Epithelial cell of proximal tubule (primary cell): ENCODE measurements around the gene EGFR. TPM values are rescaled to one million over a fixed set of nuclear protein-coding genes. Genes with fewer than 3 reads are reported as not detected.

ENCODE experiments used
- DNase-seq: peaks from one replicate; pipeline ENCODE4 v3.0.0-alpha.2; 2011; ENCODE audit warnings: low read depth
- H3K4me3 ChIP-seq: 2 replicates; pipeline ENCODE4 v1.5.1; 2011; ENCODE audit warnings: low read depth, mild to moderate bottlenecking, low read length
- total RNA-seq: library from RNA; depleted of rRNA; stranded (reverse); fragments of >200 nt; gene quantifications from 2 replicates; pipeline ENCODE4 v1.2.3, GENCODE V29; 2015
- TF ChIP-seq, protein P1 (sequence below): conservative IDR thresholded peaks from 2 replicates; pipeline ENCODE4 v1.5.1; 2012; ENCODE audit warnings: low read depth, mild to moderate bottlenecking, low read length

EGFR gene
- total RNA-seq, 1 donor from 2014 or later: 48.1 TPM

DNA sequence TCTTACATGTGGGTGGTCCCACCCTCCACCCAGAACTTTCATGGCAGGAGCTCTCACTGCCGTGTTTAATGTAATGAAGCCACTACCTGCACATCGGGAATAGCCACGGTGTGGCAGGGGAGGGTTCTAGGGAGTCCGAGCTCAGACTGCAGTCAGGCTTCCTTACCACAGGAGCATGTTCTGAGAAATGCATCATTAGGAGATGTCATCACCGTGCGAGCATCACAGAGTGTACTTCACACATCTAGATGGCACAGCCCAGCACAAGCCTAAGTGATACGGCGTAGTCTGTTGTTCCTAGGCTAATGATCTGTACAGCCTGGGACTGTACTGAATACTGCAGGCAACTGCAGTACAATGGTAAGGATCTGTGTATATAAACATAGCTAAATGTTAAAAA, 193.4 kb downstream of the EGFR start:
- no peak for DNase-seq
- no peak overlapping the region for H3K4me3 ChIP-seq
- TF ChIP-seq, protein P1, sequence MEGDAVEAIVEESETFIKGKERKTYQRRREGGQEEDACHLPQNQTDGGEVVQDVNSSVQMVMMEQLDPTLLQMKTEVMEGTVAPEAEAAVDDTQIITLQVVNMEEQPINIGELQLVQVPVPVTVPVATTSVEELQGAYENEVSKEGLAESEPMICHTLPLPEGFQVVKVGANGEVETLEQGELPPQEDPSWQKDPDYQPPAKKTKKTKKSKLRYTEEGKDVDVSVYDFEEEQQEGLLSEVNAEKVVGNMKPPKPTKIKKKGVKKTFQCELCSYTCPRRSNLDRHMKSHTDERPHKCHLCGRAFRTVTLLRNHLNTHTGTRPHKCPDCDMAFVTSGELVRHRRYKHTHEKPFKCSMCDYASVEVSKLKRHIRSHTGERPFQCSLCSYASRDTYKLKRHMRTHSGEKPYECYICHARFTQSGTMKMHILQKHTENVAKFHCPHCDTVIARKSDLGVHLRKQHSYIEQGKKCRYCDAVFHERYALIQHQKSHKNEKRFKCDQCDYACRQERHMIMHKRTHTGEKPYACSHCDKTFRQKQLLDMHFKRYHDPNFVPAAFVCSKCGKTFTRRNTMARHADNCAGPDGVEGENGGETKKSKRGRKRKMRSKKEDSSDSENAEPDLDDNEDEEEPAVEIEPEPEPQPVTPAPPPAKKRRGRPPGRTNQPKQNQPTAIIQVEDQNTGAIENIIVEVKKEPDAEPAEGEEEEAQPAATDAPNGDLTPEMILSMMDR: no peak

DNA sequence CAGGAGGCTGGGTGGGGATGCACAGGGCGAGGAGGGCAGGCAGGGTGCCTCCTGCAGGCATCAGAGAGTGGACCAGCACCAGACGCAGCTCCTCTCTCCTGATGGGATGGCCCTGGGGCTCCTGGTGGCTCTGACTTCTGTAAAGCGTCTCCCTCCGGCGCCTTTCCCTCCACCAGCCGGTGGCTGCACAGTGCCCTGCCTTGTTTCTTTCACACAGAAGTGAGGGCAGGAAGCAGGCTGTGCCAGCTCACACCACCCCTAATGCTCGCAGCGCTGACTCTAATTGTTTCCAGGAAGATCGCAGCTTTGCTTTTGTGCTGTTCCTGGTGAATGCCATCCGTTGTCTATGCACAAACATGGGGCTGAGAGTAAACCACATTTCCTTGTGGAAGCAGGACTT, 194.0 kb downstream of the EGFR start:
- TF ChIP-seq, protein P1: no peak
- no peak overlapping the region for H3K4me3 ChIP-seq
- DNase-seq: no peak

- no peak overlapping the region for H3K4me3 ChIP-seq
- TF ChIP-seq, protein P1: no peak
- no peak for DNase-seq
Measured at GRCh38 chr7:55214707-55215106, 195.9 kb downstream of the EGFR start.

GRCh38 chr7:55223023-55223422, 204.2 kb downstream of the EGFR start:
- no peak for DNase-seq
- H3K4me3 ChIP-seq: no peak overlapping the region
- TF ChIP-seq, protein P1: no peak

DNA sequence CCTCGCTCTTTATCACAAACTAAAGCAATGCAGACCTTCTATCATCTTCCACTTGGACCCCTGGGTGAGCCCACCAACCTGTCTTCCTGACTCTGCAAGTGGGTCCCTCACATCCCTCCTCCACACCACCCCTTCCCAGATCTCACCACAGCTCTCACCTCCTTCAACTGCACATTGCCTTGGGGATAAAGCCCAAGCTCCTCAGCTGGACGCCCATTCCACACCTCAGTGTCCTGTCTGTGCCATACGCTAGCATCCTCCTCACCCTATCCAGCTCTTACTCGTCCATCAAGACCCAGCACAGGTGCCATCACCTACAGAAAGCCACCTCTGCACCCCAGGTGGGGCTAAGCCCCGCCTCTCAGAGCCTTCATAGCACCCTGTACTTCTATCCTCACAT, 205.3 kb downstream of the EGFR start:
- TF ChIP-seq, protein P1: no peak
- DNase-seq: no peak
- no peak overlapping the region for H3K4me3 ChIP-seq

- TF ChIP-seq, protein P1: no peak
- no peak for DNase-seq
- no peak overlapping the region for H3K4me3 ChIP-seq
Measured at GRCh38 chr7:55224810-55225209, 206.0 kb downstream of the EGFR start.

DNA sequence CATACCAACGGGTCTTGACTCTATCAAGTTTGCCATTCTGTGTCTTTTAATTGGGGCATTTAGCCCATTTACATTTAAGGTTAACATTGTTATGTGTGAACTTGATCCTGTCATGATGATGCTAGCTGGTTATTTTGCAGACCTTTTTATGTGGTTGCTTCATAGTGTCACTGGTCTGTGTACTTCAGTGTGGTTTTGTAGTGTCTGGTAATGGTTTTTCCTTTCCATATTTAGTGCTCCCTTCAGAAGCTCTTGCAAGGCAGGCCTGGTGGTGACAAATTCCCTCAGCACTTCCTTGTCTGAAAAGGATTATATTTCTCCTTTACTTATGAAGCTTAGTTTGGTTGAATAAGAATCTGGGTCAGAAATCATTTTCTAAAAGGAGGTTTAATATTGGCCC, 211.2 kb downstream of the EGFR start:
- TF ChIP-seq, protein P1: no peak
- no peak for DNase-seq
- no peak overlapping the region for H3K4me3 ChIP-seq
